Heart left ventricle (tissue), 16 donors: ENCODE results near the gene MAPK10. TPM values are rescaled to one million over a fixed set of nuclear protein-coding genes. Genes with fewer than 3 reads are reported as not detected.

Source experiments
- ATAC-seq, 4 donors: fragments of 200-7000 bp; cut with Tn5 transposase; one replicate each; pipeline ENCODE4 v1.9.1; 2020 to 2022; ENCODE audit warnings: moderate library complexity in 4 of 4, mild to moderate bottlenecking in 3 of 4, moderate number of reproducible peaks in 1 of 4
- DNase-seq, 5 donors: peaks; one replicate each; pipeline ENCODE4 v3.0.0-alpha.2; 2020
- H3K27ac ChIP-seq, 12 donors: fragments of 200-600 bp; sonication (generic) in 4 of 12; one replicate each; pipeline versions ENCODE4 v1.5.0 to v1.8.0; 2016 to 2022; ENCODE audit warnings: mild to moderate bottlenecking in 2 of 12
- H3K27me3 ChIP-seq, 9 donors: fragments of 200-600 bp; sonication (generic) in 2 of 9; one replicate each; pipeline versions ENCODE4 v1.5.1 to v1.8.0; 2016 to 2022; ENCODE audit warnings: mild to moderate bottlenecking in 3 of 9
- H3K36me3 ChIP-seq, 9 donors: fragments of 200-600 bp; sonication (generic) in 2 of 9; one replicate each; pipeline versions ENCODE4 v1.5.0 to v1.8.0; 2018 to 2022; ENCODE audit warnings: mild to moderate bottlenecking in 2 of 9
- H3K4me1 ChIP-seq, 12 donors: fragments of 200-600 bp; sonication (generic) in 4 of 12; one replicate each; pipeline versions ENCODE4 v1.5.0 to v1.8.0; 2016 to 2022; ENCODE audit warnings: mild to moderate bottlenecking in 3 of 12
- H3K4me3 ChIP-seq, 12 donors: fragments of 200-600 bp; sonication (generic) in 4 of 12; one replicate each; pipeline versions ENCODE4 v1.5.0 to v1.8.0; 2017 to 2022; ENCODE audit warnings: mild to moderate bottlenecking in 9 of 12, moderate library complexity in 4 of 12
- H3K9me3 ChIP-seq, 12 donors: fragments of 200-600 bp; sonication (generic) in 4 of 12; one replicate each; pipeline versions ENCODE4 v1.5.0 to v1.8.0; 2016 to 2022; ENCODE audit warnings: mild to moderate bottlenecking in 1 of 12
- POLR2A ChIP-seq, 2 donors: fragments of 450-650 bp; IDR thresholded peaks; one replicate each; pipeline ENCODE4 v1.6.1; 2017; ENCODE audit warnings: antibody characterized with exemption in 2 of 2, mild to moderate bottlenecking in 2 of 2, moderate library complexity in 2 of 2
- WGBS, 4 donors: extraction: QIAGEN DNeasy Blood & Tissue Kit in 2 of 4; methylation state at CpG; one replicate each; pipeline versions ENCODE4 v1.1.5 to v1.1.7; 2013 to 2018; 5-methylcytosine and 5-hydroxymethylcytosine counted together
- intact Hi-C, 10 donors: fragments of 100-400 bp; cut with DNase I; formaldehyde crosslinking; loops; one replicate each; pipeline versions ENCODE4 v1.11.1 to v1.14.2; 2022
- polyA plus RNA-seq, 2 donors: library from polyadenylated mRNA; stranded (reverse); fragments of 200-250 nt; gene quantifications; one replicate each; pipeline ENCODE4 v1.2.3, GENCODE V29; 2013
- total RNA-seq, 9 donors: library from RNA; depleted of rRNA in 2 of 9; stranded (reverse); fragments of >200 nt in 2 of 9; fragmentation: NEBNext Ultra II Directional in 3 of 9; extraction: Animal tissue kit (Norgen Biotek cat#: 25700) in 3 of 9; gene quantifications; one replicate each; pipeline versions ENCODE4 v1.1.0 to v1.2.4, GENCODE V29; 2016 to 2023
- TF ChIP-seq, protein P1 (sequence below), 12 donors: fragments of 200-600 bp; sonication (generic) in 4 of 12; IDR thresholded peaks; one replicate each; pipeline versions ENCODE4 v1.5.0 to v1.8.0; 2018 to 2022; ENCODE audit warnings: antibody characterized with exemption in 12 of 12, mild to moderate bottlenecking in 5 of 12
- donor health status: ischemic (EF 13 %, LVEDD 7.1; RV severe dilation, severe dysfunction).
- donor health status: healthy with polysubstance abuse.
- donor health status: DM: no; HTN: yes; CAD: no.
- donor health status: DM: no; HTN: no; CAD: no.
- donor health status: ischemic (EF 25% LVEDD 6.9; RV normal size, moderate dysfunction).
- donor health status: ischemic (EF 25% LVEDD 5.7; RV mildly dilated, moderate dysfunction).
- donor health status: healthy.
- donor health status: DM: yes; HTN: yes; CAD: no.
- donor health status: ischemic (EF 35%, LVEDD 5.7; RV mildly dilated, moderate dysfunction).
- donor health status: nonischemic (EF 11% LVEDD 7.7; RV severe dilation, severe dysfunction).
- donor health status: DM: yes; HTN: yes; CAD: no.
- donor health status: PGD.
- donor health status: ischemic (EF 29% LVEDD 5.4; RV normal size, mild dysfunction).
- donor health status: nonischemic (EF 23%, LVEDD 6.1; RV moderate dilation, normal function).

MAPK10 gene
- total and polyA plus RNA-seq, 11 donors: 0.87 to 14.1 (median 2.7) TPM

DNA sequence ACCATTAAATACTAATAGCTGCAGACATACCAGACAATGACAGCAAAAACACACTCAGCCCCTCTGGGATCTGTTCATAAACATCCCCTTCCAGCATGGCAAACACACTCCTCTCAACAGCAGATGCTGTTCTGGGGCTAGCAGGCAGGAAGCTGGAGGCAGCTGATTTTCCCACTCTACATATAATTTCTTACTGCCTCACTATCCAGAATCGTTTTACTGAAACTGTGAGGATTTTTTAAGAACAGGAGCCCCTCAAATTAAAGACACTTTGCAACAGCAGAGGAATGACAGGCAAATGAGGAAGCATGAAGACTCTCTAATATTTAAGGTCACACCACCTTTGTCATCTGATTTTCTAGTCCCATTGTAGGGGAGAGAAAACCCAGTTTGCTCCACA lies 2.2 kb downstream of the MAPK10 start:
- WGBS, 4 donors: 0 to 21% (median 12%) methylated on average over 1 of the region's 1 CpG
- H3K36me3 ChIP-seq: peaks cover 0 to 12% (median 0%) of the 10 kb centered on the region in 9 donors
- H3K4me1 ChIP-seq: peaks cover 0 to 13% (median 0%) of the 10 kb centered on the region in 12 donors
- intact Hi-C loops: no loop called here
- no peak for TF ChIP-seq POLR2A (IDR thresholded peaks at IDR 0.05)
- TF ChIP-seq, protein P1, sequence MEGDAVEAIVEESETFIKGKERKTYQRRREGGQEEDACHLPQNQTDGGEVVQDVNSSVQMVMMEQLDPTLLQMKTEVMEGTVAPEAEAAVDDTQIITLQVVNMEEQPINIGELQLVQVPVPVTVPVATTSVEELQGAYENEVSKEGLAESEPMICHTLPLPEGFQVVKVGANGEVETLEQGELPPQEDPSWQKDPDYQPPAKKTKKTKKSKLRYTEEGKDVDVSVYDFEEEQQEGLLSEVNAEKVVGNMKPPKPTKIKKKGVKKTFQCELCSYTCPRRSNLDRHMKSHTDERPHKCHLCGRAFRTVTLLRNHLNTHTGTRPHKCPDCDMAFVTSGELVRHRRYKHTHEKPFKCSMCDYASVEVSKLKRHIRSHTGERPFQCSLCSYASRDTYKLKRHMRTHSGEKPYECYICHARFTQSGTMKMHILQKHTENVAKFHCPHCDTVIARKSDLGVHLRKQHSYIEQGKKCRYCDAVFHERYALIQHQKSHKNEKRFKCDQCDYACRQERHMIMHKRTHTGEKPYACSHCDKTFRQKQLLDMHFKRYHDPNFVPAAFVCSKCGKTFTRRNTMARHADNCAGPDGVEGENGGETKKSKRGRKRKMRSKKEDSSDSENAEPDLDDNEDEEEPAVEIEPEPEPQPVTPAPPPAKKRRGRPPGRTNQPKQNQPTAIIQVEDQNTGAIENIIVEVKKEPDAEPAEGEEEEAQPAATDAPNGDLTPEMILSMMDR (IDR thresholded peaks at IDR 0.05): no peak
- H3K27me3 ChIP-seq: no peaks in the 10 kb centered on the region
- ATAC-seq (no peak), DNase-seq (no peak)
- H3K9me3 ChIP-seq: no peaks in the 10 kb centered on the region
- no peak overlapping the region for H3K27ac ChIP-seq
- no peak overlapping the region for H3K4me3 ChIP-seq

DNA sequence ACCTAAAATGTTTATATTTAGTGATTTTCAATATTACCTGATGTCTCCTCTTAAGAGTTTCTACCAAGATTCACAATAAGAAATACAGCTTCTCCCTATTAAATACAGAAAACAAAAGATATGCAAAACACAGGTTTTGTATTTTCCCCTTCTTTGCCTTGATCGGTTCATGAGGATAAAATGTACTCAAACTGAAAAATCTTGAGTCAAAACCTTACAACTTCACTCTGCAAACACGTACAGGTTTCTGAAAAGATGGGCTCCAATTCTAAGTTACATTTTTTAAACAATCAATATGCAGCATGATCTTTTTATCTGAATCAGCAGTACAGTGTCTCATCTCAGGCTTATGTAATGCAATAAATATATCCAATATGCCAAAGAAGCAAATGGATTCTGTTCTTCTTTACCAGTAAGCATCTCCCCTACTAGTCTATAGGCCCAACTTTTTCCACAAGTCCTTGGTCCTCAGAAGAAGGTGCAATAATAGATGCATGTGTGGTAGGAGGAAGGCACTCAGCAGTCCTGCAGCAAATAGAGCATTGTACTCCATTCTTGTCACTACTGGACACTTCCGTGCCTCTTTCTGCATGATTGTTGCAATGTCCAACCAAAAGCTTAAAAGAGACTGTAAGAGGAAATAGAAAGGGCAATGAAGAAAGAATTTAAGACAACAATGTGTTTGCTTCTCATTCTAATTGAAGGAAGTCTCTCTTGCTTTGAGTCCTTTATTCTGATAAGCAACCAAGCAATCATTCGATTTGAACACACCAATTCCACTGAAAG lies 3.2 kb downstream of the MAPK10 start:
- H3K27me3 ChIP-seq: no peaks in the 10 kb centered on the region
- peaks cover 0 to 13% (median 0%) of the 10 kb centered on the region in 12 donors for H3K4me1 ChIP-seq
- H3K4me3 ChIP-seq: no peak overlapping the region
- intact Hi-C loops: no loop called here
- ATAC-seq (no peak), DNase-seq (no peak)
- no peak overlapping the region for H3K27ac ChIP-seq
- 79 to 84% (median 81%) methylated on average over 4 of the region's 4 CpGs for WGBS, 4 donors
- no peak for TF ChIP-seq POLR2A (IDR thresholded peaks at IDR 0.05)
- TF ChIP-seq, protein P1 (IDR thresholded peaks at IDR 0.05): no peak
- H3K9me3 ChIP-seq: no peaks in the 10 kb centered on the region
- peaks cover 0 to 12% (median 0%) of the 10 kb centered on the region in 9 donors for H3K36me3 ChIP-seq

DNA sequence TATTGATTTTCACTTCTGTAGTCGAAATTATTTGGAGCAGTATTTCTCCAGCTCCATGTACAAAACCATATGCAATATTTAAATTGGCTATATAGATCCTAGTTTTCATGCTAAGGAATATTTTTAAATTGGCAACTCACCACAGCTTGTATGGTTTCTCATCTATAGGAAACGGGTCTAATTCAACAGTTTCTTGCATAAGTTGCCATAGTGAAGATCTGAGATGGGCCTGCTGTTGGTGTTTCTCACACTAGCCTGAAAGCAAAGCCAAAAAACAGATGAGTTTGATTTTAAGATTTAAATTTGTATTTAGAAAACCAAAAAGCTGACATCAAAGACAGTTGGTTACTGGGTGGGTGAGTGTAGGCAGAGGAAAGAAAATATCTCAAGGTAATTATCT lies 5.5 kb downstream of the MAPK10 start:
- Histone ChIP-seq H3K9me3 (no peaks in the 10 kb centered on the region), H3K27ac (no peak overlapping the region), H3K4me1 (peaks cover 0 to 7% (median 0%) of the 10 kb centered on the region in 12 donors), H3K36me3 (peaks cover 0 to 12% (median 0%) of the 10 kb centered on the region in 9 donors), H3K27me3 (no peaks in the 10 kb centered on the region), H3K4me3 (no peak overlapping the region)
- intact Hi-C loops: no loop called here
- DNase-seq: no peak
- WGBS, 4 donors: 68 to 77% (median 74%) methylated on average over 2 of the region's 2 CpGs
- TF ChIP-seq, protein P1 (IDR thresholded peaks at IDR 0.05): no peak
- no peak for TF ChIP-seq POLR2A (IDR thresholded peaks at IDR 0.05)
- ATAC-seq: no peak

DNA sequence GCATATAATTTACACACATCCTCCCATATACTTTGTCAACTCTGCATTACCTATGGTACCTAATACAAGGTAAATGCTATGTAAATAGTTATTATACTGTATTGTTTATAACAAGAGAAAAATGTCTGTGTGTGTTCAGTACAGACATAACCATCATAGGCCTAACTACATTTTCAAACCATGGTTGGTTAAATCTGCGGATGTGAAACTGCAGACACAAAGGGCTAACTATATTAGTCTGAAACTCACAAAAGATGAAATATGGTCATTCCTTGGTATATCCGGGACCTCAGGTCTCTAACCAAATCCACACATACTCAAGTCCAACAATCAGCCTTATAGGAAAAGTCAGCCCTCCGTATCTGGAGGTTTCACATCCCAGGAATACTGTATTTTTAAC lies 13.5 kb downstream of the MAPK10 start:
- Histone ChIP-seq H3K36me3 (no peaks in the 10 kb centered on the region), H3K4me1 (no peaks in the 10 kb centered on the region), H3K27me3 (no peaks in the 10 kb centered on the region), H3K27ac (no peak overlapping the region), H3K9me3 (peaks cover 0 to 8% (median 0%) of the 10 kb centered on the region in 12 donors), H3K4me3 (no peak overlapping the region)
- ATAC-seq: no peak
- intact Hi-C loops: no loop called here
- TF ChIP-seq, protein P1 (IDR thresholded peaks at IDR 0.05): no peak
- TF ChIP-seq POLR2A (IDR thresholded peaks at IDR 0.05): no peak
- WGBS, 4 donors: 92 to 96% (median 93%) methylated on average over 3 of the region's 3 CpGs
- DNase-seq: no peak
